Measurements from ENCODE around the gene CCDC102A. TPM values are rescaled to one million over a fixed set of nuclear protein-coding genes. Genes with fewer than 3 reads are reported as not detected.
"Not testable (repeated sequence)": the region's sequence is repeated elsewhere in the genome, so short reads cannot be mapped to it uniquely, and the experiment has no call there.

Gene CCDC102A
- total and polyA plus RNA-seq, 9 donors = 9.3 to 20.9 (median 15.2) TPM

DNA sequence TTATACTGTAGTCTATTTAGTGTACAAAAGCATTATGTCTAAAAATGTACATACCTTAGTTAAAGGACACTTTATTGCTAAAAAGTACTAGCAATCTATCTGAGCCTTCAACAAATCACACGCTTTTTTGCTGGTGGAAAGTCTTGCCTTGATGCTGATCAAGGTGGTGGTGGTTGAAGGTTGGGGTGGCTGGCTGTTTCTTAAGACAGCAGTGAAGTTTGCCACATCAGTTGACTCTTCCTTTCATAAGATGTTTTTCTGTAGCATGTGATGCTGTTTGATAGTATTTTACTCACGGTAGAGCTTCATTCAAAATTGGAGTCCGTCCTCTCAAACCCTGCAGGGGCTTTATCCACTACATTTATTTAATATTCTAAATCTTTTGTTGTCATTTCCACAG is 14.7 kb upstream of the CCDC102A start:
- 80% methylated on average over 1 of the region's 3 CpGs for WGBS (ENCODE audit: insufficient coverage)

DNA sequence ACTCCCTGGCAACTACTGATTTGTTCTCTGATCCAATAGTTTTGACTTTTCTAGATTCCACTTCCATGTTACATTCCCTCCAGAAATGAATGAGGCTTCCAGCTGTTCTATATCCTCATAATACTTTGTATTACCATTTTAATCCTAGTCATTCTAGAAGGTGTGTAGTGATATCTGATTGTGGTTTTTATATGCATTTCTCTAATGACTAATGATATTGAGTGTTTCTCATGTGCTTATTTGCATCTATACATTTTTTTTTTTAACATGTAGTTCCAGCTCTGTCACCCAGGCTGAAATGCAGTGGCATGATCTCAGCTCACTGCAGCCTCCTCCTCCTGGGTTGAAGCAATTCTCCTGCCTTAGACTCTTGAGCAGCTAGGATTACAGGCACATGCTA is 13.4 kb upstream of the CCDC102A start:
- no peaks in the 10 kb centered on the region for H3K9me3 ChIP-seq (replicated peaks; ENCODE audit: control insufficient read depth, low read depth, low read length)
- no peaks in the 10 kb centered on the region for H3K36me3 ChIP-seq (ENCODE audit: control insufficient read depth, insufficient read depth, low read length)
- H3K4me3 ChIP-seq (ENCODE audit: low read length) = no peak overlapping the region
- no peak for DNase-seq
- no peak overlapping the region for H3K27ac ChIP-seq (ENCODE audit: low read length)
- H3K27me3 ChIP-seq (ENCODE audit: control insufficient read depth, insufficient read depth, low read length) = no peaks in the 10 kb centered on the region
- H3K4me1 ChIP-seq (ENCODE audit: control insufficient read depth, insufficient read depth, low read length) = no peaks in the 10 kb centered on the region

More for the DNA sequence above, 14.7 kb upstream of the CCDC102A start:
- no peak overlapping the region for H3K27ac ChIP-seq (ENCODE audit: low read length)
- no peaks in the 10 kb centered on the region for H3K36me3 ChIP-seq (ENCODE audit: control insufficient read depth, insufficient read depth, low read length)
- H3K9me3 ChIP-seq (replicated peaks; ENCODE audit: control insufficient read depth, low read depth, low read length) = no peaks in the 10 kb centered on the region
- H3K4me1 ChIP-seq (ENCODE audit: control insufficient read depth, insufficient read depth, low read length) = no peaks in the 10 kb centered on the region
- no peaks in the 10 kb centered on the region for H3K27me3 ChIP-seq (ENCODE audit: control insufficient read depth, insufficient read depth, low read length)
- no peak overlapping the region for H3K4me3 ChIP-seq (ENCODE audit: low read length)
- no peak for DNase-seq

DNA sequence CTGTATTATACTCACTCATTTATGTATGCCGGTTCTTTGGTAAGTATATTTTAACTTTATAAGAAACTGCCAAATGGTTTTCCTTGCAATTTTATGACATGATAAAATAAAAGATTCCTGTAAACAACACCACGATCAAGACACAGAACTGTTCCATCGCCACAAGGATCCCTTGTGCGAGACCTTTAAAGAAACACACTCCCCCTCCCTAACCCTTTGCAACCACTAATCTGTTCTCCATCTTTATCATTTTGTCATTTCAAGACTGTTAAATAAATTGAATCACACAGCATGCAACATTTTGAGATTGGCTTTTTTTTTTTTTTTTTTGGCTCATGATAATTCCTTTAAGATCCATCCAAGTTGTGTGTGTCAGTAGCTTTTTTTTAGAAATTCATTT is 12.0 kb upstream of the CCDC102A start:
- Histone ChIP-seq H3K9me3 (replicated peaks; ENCODE audit: control insufficient read depth, low read depth, low read length) (no peaks in the 10 kb centered on the region), H3K36me3 (ENCODE audit: control insufficient read depth, insufficient read depth, low read length) (no peaks in the 10 kb centered on the region), H3K27ac (ENCODE audit: low read length) (no peak overlapping the region), H3K4me3 (ENCODE audit: low read length) (no peak overlapping the region), H3K27me3 (ENCODE audit: control insufficient read depth, insufficient read depth, low read length) (no peaks in the 10 kb centered on the region), H3K4me1 (ENCODE audit: control insufficient read depth, insufficient read depth, low read length) (no peaks in the 10 kb centered on the region)
- DNase-seq = no peak
- WGBS (ENCODE audit: insufficient coverage) = 35% methylated on average over 3 of the region's 4 CpGs

DNA sequence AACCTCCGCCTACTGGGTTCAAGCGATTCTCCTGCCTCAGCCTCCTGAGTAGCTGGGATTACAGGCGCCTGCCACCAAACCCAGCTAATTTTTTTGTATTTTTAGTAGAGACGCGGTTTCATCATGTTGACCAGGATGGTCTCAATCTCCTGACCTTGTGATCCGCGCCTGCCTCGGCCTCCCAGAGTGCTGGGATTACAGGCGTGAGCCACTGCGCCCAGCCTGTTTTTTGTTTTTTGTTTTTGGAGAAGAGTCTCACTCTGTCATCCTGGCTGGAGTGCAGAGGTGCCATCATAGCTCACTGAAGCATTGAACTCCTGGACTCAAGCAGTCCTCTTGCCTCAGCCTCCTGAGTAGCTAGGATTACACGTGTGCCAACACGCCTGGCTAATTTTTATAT is 11.2 kb upstream of the CCDC102A start:
- DNase-seq; H3K36me3 ChIP-seq (ENCODE audit: control insufficient read depth, insufficient read depth, low read length); H3K4me3 ChIP-seq (ENCODE audit: low read length); H3K4me1 ChIP-seq (ENCODE audit: control insufficient read depth, insufficient read depth, low read length); H3K27ac ChIP-seq (ENCODE audit: low read length); H3K27me3 ChIP-seq (ENCODE audit: control insufficient read depth, insufficient read depth, low read length); H3K9me3 ChIP-seq (replicated peaks; ENCODE audit: control insufficient read depth, low read depth, low read length): not testable (repeated sequence)
- WGBS (ENCODE audit: insufficient coverage) = 94% methylated on average over 10 of the region's 12 CpGs

DNA sequence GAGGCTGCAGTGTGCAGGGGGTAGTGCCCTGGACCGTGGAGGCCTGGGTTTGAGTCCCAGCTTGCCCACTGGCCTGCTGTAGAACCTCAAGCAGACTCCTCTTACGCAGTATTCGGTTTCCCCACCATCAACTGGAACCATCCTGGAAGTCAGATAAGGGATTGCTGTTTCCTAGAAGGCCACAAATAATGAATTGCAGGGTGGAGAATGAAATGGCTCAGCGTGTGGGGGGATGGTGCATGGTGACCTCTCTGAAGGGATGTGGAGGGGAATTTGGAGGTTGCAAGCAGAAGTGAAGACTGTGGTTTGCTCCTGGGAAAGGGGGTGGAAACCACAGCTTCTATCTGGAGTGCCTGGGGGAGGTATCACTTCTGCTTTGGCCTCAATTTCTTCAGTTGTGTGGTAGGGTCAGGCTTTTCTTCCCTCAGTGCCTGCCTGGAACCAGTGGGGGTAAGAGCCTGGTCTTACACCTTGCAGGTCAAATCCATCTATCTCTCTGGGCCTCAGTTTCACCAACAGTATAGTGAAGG is 7.8 kb upstream of the CCDC102A start:
- 47% methylated on average over 2 of the region's 4 CpGs for WGBS (ENCODE audit: insufficient coverage)
- no peaks in the 10 kb centered on the region for H3K9me3 ChIP-seq (replicated peaks; ENCODE audit: control insufficient read depth, low read depth, low read length)
- no peak overlapping the region for H3K4me3 ChIP-seq (ENCODE audit: low read length)
- DNase-seq = peak; percentile 64
- H3K4me1 ChIP-seq (ENCODE audit: control insufficient read depth, insufficient read depth, low read length) = no peaks in the 10 kb centered on the region
- peaks cover 3% of the 10 kb centered on the region for H3K27me3 ChIP-seq (ENCODE audit: control insufficient read depth, insufficient read depth, low read length)
- no peaks in the 10 kb centered on the region for H3K36me3 ChIP-seq (ENCODE audit: control insufficient read depth, insufficient read depth, low read length)
- H3K27ac ChIP-seq (ENCODE audit: low read length) = no peak overlapping the region

DNA sequence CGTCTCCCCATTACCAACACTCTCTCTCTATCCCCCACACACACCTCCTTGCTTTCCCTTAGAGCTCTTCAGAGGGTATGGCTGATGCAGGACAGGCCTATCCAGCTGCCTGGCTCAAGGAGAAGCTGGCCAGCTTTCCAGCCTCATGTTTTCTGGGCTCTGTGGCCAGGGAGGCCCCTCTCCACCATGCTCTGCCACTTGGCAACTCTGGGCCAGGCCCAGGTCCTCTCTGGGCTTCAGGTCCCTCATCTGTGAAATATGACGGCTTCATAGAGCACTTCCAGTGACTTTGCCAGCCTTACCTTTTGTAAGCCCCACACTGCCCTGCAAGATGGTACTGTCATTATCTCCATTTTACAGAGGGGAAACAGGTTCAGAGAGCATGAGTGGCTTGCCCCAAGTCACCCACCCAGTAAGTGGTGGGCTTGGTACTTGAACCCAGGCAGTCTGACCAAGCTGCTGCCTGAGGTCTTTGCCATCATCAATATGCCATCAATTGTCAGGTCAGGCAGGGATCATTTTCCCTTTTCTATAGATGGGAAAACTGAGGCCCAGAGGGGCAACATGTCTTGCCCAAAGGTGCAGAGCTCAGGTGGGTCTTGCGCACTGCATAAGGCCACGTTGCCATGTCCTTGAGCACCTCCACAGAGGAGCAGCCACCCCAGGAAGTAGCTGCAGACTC is 5.5 kb upstream of the CCDC102A start:
- no peak for DNase-seq
- H3K36me3 ChIP-seq (ENCODE audit: control insufficient read depth, insufficient read depth, low read length) = no peaks in the 10 kb centered on the region
- peaks cover 4% of the 10 kb centered on the region for H3K27me3 ChIP-seq (ENCODE audit: control insufficient read depth, insufficient read depth, low read length)
- H3K4me3 ChIP-seq (ENCODE audit: low read length) = no peak overlapping the region
- WGBS (ENCODE audit: insufficient coverage) = 49% methylated on average over 3 of the region's 4 CpGs
- H3K9me3 ChIP-seq (replicated peaks; ENCODE audit: control insufficient read depth, low read depth, low read length) = no peaks in the 10 kb centered on the region
- peaks cover 6% of the 10 kb centered on the region for H3K4me1 ChIP-seq (ENCODE audit: control insufficient read depth, insufficient read depth, low read length)
- H3K27ac ChIP-seq (ENCODE audit: low read length) = no peak overlapping the region

DNA sequence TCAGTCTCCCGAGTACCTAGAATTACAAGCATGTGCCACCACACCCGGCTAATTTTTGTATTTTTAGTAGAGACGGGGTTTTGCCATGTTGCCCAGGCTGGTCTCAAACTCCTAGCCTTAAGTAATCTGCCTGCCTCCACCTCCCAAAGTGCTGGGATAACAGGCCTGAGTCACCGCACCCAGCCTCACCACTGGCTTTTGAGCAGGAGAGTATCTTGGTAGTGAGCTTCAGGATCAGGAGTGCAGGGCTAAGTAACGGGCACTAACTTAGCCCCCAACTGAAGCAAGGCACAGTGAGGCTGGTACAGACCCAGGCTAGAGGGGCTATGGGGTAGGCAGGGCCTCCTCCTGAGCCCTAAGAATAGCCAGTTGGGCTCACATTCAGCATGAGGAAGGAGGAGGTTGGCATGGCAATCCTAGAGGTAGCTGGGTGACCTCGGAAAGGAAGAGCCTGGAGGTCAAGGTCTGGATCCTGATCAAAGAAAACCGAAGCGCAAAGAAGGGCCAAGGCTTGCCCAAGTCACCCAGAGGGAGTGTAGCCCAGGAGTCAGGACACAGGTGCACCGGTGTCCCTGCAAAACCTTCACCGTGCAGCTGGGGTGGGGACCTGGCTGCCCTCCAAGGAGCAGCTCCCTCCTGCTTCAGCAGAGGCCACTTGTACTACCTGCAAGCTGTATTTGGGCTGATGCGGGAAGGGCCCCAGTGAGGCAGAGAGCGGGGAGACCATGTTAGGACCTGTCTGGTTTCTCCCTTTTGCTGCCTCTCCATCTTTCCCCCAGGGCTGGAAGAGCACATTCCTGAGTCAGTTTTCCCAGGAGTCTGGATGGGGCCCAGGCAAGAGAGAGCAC is 4.8 kb upstream of the CCDC102A start:
- 65% methylated on average over 9 of the region's 12 CpGs for WGBS (ENCODE audit: insufficient coverage)
- H3K36me3 ChIP-seq (ENCODE audit: control insufficient read depth, insufficient read depth, low read length) = no peaks in the 10 kb centered on the region
- H3K4me1 ChIP-seq (ENCODE audit: control insufficient read depth, insufficient read depth, low read length) = peaks cover 9% of the 10 kb centered on the region
- H3K27ac ChIP-seq (ENCODE audit: low read length) = no peak overlapping the region
- H3K27me3 ChIP-seq (ENCODE audit: control insufficient read depth, insufficient read depth, low read length) = peaks cover 5% of the 10 kb centered on the region
- no peak overlapping the region for H3K4me3 ChIP-seq (ENCODE audit: low read length)
- H3K9me3 ChIP-seq (replicated peaks; ENCODE audit: control insufficient read depth, low read depth, low read length) = no peaks in the 10 kb centered on the region
- no peak for DNase-seq

DNA sequence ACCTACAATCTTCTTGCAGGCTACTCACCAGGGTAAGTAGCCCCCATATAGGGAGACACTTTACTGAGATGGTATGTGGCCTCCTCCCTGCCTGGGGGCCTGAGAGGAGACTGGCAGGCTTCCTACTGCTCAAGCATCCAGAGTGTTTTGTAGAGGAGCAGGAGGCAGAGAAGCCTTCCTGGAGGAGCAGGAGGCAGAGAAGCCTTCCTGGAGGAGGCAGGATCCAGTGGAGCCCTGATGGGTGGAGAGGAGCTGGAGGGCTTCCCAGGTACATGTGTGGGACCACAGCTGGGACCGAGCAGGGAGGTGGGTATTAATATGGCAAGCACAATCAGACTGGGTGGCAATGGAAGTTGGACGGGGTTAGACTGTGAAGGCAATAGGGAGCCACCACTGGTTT is 4.0 kb upstream of the CCDC102A start:
- Histone ChIP-seq H3K27me3 (ENCODE audit: control insufficient read depth, insufficient read depth, low read length) (peaks cover 5% of the 10 kb centered on the region), H3K27ac (ENCODE audit: low read length) (no peak overlapping the region), H3K4me3 (ENCODE audit: low read length) (no peak overlapping the region), H3K36me3 (ENCODE audit: control insufficient read depth, insufficient read depth, low read length) (no peaks in the 10 kb centered on the region), H3K4me1 (ENCODE audit: control insufficient read depth, insufficient read depth, low read length) (peaks cover 13% of the 10 kb centered on the region), H3K9me3 (replicated peaks; ENCODE audit: control insufficient read depth, low read depth, low read length) (no peaks in the 10 kb centered on the region)
- no peak for DNase-seq
- 58% methylated on average over 2 of the region's 2 CpGs for WGBS (ENCODE audit: insufficient coverage)

DNA sequence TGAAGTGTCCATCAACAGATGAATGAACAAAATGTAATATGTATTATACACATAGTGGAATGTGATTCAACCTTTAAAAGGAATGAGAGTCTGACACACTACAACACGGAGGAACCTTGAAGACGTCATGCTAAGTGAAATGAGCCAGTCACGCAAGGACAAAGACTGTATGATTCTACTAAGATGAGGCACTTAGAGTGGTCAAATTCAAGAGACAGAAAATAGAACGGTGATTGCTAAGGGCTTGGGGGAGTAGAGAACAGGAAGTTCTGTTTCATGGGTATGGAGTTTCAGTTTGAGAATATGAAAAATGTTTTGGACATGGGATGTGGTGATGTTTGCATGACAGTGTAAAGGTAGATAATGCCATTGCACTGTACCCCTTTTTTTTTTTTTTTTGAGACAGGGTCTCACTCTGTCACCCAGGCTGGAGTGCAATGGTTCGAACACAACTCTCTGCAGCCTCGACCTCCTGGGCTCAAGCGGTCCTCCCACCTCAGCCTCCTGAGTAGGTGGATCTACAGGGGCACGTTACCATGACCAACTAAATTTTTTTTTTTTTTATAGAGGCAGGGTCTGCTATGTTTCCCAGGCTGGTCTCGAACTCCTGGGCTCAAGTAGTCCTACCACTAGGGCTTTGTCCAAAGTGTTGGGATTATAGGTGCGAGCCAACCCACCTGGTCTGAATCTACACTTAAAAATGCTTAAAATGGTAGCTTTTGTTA is 2.9 kb upstream of the CCDC102A start:
- Histone ChIP-seq H3K27ac (ENCODE audit: low read length) (no peak overlapping the region), H3K36me3 (ENCODE audit: control insufficient read depth, insufficient read depth, low read length) (no peaks in the 10 kb centered on the region), H3K4me1 (ENCODE audit: control insufficient read depth, insufficient read depth, low read length) (peaks cover 23% of the 10 kb centered on the region), H3K9me3 (replicated peaks; ENCODE audit: control insufficient read depth, low read depth, low read length) (no peaks in the 10 kb centered on the region), H3K4me3 (ENCODE audit: low read length) (no peak overlapping the region), H3K27me3 (ENCODE audit: control insufficient read depth, insufficient read depth, low read length) (peaks cover 5% of the 10 kb centered on the region)
- WGBS (ENCODE audit: insufficient coverage) = 48% methylated on average over 4 of the region's 10 CpGs
- no peak for DNase-seq

DNA sequence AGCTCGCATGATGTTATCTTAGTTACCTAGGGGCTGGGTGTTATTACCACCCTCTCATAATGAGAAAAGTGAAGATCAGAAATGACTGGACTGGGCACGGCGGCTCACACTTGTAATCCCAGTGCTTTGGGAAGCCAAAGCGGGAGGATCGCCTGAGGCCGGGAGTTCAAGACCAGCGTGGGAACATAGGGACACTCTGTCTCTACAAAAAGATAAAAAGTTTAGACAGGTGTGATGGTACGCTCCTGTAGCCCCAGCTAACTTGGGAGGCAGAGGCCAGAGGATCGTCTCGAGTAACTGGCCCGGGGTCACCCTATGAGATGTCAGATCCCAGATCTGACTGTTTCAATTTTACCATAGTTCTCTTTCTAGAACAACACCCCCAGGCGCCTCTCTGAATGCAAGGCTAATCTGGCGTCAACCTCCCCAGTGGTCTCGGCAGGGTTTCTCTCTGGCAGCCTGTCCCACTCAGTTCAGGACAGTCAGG is 1.9 kb upstream of the CCDC102A start:
- peaks cover 5% of the 10 kb centered on the region for H3K27me3 ChIP-seq (ENCODE audit: control insufficient read depth, insufficient read depth, low read length)
- H3K36me3 ChIP-seq (ENCODE audit: control insufficient read depth, insufficient read depth, low read length) = no peaks in the 10 kb centered on the region
- peaks cover 32% of the 10 kb centered on the region for H3K4me1 ChIP-seq (ENCODE audit: control insufficient read depth, insufficient read depth, low read length)
- no peaks in the 10 kb centered on the region for H3K9me3 ChIP-seq (replicated peaks; ENCODE audit: control insufficient read depth, low read depth, low read length)
- no peak overlapping the region for H3K27ac ChIP-seq (ENCODE audit: low read length)
- no peak for DNase-seq
- H3K4me3 ChIP-seq (ENCODE audit: low read length) = no peak overlapping the region
- WGBS (ENCODE audit: insufficient coverage) = 82% methylated on average over 11 of the region's 14 CpGs
